Loucy (cell line): Measurements from ENCODE around the gene RBM19.

ENCODE experiments used
- H2AFZ ChIP-seq: fragments of 200-600 bp; sonication (generic); 2 replicates; pipeline ENCODE4 v1.6.0; 2016; ENCODE audit warnings: antibody characterized with exemption, mild to moderate bottlenecking, low read length, moderate library complexity
- H3F3A ChIP-seq: fragments of 200-600 bp; 2 replicates; pipeline ENCODE4 v1.6.0; 2016; ENCODE audit warnings: antibody characterized with exemption, low read depth, mild to moderate bottlenecking
- H3K27me3 ChIP-seq: fragments of 200-600 bp; sonication (generic); 2 replicates; pipeline ENCODE4 v1.6.1; 2014; ENCODE audit warnings: low read length, mild to moderate bottlenecking; ENCODE audit not compliant: insufficient read depth, poor library complexity, severe bottlenecking
- H3K36me3 ChIP-seq: fragments of 200-600 bp; sonication (generic); 2 replicates; pipeline ENCODE4 v1.6.1; 2016; ENCODE audit warnings: low read length; ENCODE audit not compliant: insufficient read depth
- H3K4me1 ChIP-seq: fragments of 200-600 bp; sonication (generic); 2 replicates; pipeline ENCODE4 v1.5.1; 2014; ENCODE audit warnings: low read length, mild to moderate bottlenecking; ENCODE audit not compliant: insufficient read depth, poor library complexity, severe bottlenecking
- H3K4me2 ChIP-seq: fragments of 200-600 bp; sonication (generic); 2 replicates; pipeline ENCODE4 v1.6.0; 2014; ENCODE audit warnings: antibody characterized with exemption, low read length, low read depth, mild to moderate bottlenecking; ENCODE audit not compliant: poor library complexity, severe bottlenecking
- H3K4me3 ChIP-seq: fragments of 200-600 bp; sonication (generic); 2 replicates; pipeline ENCODE4 v1.5.1; 2014; ENCODE audit warnings: low read length, mild to moderate bottlenecking, mixed read lengths; ENCODE audit not compliant: poor library complexity, severe bottlenecking
- H3K79me2 ChIP-seq: fragments of 200-600 bp; sonication (generic); 2 replicates; pipeline ENCODE4 v1.6.1; 2014; ENCODE audit warnings: low read length; ENCODE audit not compliant: insufficient read depth
- H3K9ac ChIP-seq: fragments of 200-600 bp; sonication (generic); 2 replicates; pipeline ENCODE4 v1.6.0; 2014; ENCODE audit warnings: mild to moderate bottlenecking, low read depth, low read length, moderate library complexity; ENCODE audit not compliant: poor library complexity, severe bottlenecking
- H3K9me2 ChIP-seq: fragments of 200-600 bp; sonication (generic); replicated peaks from 2 replicates; pipeline ENCODE4 v1.6.1; 2016; ENCODE audit warnings: low read depth, low read length, mixed read lengths
- H3K9me3 ChIP-seq: fragments of 200-600 bp; sonication (generic); 2 replicates; pipeline ENCODE4 v1.6.1; 2014; ENCODE audit warnings: mild to moderate bottlenecking, antibody characterized with exemption, low read length, low read depth; ENCODE audit not compliant: insufficient read depth
- H4K20me1 ChIP-seq: fragments of 200-600 bp; sonication (generic); 2 replicates; pipeline ENCODE4 v1.6.0; 2014; ENCODE audit warnings: antibody characterized with exemption, low read length, mild to moderate bottlenecking; ENCODE audit not compliant: insufficient read depth, poor library complexity, severe bottlenecking
- CTCF ChIP-seq: fragments of 200-600 bp; sonication (generic); conservative IDR thresholded peaks from 2 replicates; pipeline ENCODE4 v1.5.1; 2014; ENCODE audit warnings: mild to moderate bottlenecking, antibody characterized with exemption, low read length
- EZH2phosphoT487 ChIP-seq: fragments of 200-600 bp; IDR thresholded peaks from 2 replicates; pipeline ENCODE4 v1.6.1; 2018; ENCODE audit warnings: antibody characterized with exemption, mild to moderate bottlenecking, moderate library complexity, borderline replicate concordance

The RBM19 gene

GRCh38 chr12:113884392-113884791, 81.7 kb downstream of the RBM19 start:
- Histone ChIP-seq H3K4me1 (no peaks in the 10 kb centered on the region), H3K9me3 (no peaks in the 10 kb centered on the region), H3K4me3 (no peak overlapping the region), H3K9me2 (no peaks in the 10 kb centered on the region), H3K4me2 (no peak overlapping the region), H3K79me2 (no peaks in the 10 kb centered on the region), H3K27me3 (no peaks in the 10 kb centered on the region), H4K20me1 (no peaks in the 10 kb centered on the region), H3F3A (no peaks in the 10 kb centered on the region), H3K9ac (no peak overlapping the region), H2AFZ (no peak overlapping the region), H3K36me3 (no peaks in the 10 kb centered on the region)
- TF ChIP-seq CTCF (no peak), EZH2phosphoT487 (no peak)

- H4K20me1 ChIP-seq, result no peaks in the 10 kb centered on the region
- H3K4me3 ChIP-seq, result no peak overlapping the region
- H3K9me3 ChIP-seq, result no peaks in the 10 kb centered on the region
- H3K79me2 ChIP-seq, result no peaks in the 10 kb centered on the region
- H3K4me2 ChIP-seq, result no peak overlapping the region
- no peak overlapping the region for H2AFZ ChIP-seq
- no peak for TF ChIP-seq EZH2phosphoT487
- no peak for TF ChIP-seq CTCF
- H3F3A ChIP-seq, result no peaks in the 10 kb centered on the region
- H3K36me3 ChIP-seq, result no peaks in the 10 kb centered on the region
- no peaks in the 10 kb centered on the region for H3K27me3 ChIP-seq
- no peaks in the 10 kb centered on the region for H3K9me2 ChIP-seq
- H3K4me1 ChIP-seq, result no peaks in the 10 kb centered on the region
- H3K9ac ChIP-seq, result no peak overlapping the region
Observed at GRCh38 chr12:113882690-113883089, 83.4 kb downstream of the RBM19 start.

DNA sequence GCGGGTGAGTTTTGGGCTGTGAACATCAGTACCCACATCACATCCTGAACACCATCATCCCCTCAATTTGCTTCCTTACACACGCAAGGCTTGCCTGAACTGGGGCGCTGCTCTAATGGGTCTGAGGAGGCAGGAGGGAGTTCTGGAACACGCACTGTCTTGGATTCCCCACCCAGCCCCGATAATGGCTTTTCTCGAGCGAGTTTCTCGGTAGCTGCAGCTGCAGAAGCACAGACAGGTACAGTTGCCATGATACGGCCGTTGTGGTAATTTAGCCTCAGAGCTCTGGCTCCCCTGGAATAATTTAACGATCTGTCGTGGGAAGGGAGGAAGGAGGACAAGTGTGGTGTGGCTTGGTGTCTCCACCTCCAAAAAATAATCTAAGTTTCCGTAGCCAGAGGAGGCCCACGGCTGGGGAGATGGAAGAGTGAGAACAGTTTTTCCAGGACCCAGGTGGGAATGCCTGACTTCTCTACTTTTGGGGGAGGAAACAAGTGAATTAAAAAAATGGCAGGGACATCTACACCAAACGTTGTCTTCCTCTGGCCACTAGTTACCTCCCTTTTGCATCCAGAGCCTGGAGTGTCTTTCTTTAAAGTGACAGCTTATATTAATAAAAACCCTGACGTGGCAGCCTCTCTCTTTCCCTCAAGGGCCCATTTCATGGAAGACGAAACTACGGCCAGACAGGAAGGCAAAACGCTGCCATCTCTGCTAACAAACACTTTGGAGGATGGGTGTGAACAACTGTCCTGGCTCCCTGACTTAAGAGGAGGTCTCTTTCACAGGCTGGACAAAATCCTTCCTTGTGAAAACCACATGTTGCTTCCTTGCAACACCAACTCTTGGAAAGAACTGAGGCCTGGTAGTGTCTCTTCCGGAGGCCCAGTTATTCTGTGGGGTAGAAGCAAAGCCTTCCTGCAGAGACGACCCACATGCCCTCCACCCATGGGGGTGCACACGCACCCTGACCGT, 84.8 kb downstream of the RBM19 start:
- Histone ChIP-seq H3K27me3 (no peaks in the 10 kb centered on the region), H3K9me2 (no peaks in the 10 kb centered on the region), H3K4me1 (no peaks in the 10 kb centered on the region), H3K9ac (no peak overlapping the region), H2AFZ (no peak overlapping the region), H3K4me3 (no peak overlapping the region), H3F3A (no peaks in the 10 kb centered on the region), H4K20me1 (no peaks in the 10 kb centered on the region), H3K36me3 (no peaks in the 10 kb centered on the region), H3K4me2 (no peak overlapping the region), H3K9me3 (no peaks in the 10 kb centered on the region), H3K79me2 (no peaks in the 10 kb centered on the region)
- TF ChIP-seq EZH2phosphoT487 (no peak), CTCF (no peak)
